Measurements from ENCODE around the gene NANOS3.

The NANOS3 gene

DNA sequence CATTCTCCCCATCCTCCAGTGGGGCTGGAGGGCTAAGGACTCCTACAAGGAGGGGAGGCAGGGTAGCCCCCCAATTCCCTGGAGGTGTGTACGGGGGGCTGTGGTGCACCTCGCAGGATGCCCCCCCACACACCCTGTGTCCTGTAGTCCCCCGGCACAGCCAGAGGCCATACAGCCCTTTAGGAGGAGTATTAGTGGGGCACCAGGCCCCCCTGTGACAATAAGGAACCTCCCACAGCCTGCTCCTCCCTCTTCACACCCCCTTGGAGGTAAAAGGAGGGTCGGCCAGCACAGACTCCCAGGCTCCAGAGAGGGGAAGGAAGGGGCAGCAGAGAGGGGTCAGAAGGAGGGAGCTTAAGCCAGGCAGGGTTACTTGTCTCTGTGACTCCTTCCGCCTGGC lies at the start of gene NANOS3:
Gene NANOS3 (plus strand): TSS at position 301 of the 400 bp plus-strand sequence. CDS start 115 bp downstream, outside the sequence.
- DNase-seq (ENCODE audit: low read depth), result no peak

GRCh38 chr19:13827656-13828055 lies 49.3 kb upstream of the NANOS3 start:
- DNase-seq (ENCODE audit: low read depth), result no peak

DNA sequence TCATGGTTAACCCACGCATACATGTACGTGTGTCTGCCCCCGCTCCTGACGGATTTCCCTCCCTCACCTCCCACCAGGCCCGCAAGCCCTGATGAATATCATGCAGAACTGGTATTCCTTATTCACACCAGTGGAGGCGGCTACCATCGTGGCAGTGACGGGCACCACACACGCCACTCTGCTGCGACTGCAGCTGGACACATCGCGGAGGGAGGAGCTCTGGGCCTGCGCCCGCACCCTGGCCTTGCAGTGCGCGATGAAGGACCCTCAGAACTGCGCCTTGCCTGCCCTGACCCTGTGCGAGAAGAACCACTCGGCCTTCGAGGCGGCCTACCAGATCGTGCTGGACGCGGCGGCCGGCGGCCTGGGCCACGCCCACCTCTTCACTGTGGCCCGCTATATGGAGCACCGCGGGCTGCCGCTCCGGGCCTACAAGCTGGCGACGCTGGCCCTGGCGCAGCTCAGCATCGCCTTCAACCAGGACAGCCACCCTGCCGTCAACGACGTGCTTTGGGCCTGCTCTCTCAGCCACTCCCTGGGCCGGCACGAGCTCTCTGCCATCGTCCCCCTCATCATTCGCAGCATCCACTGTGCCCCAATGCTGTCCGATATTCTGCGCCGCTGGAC lies 46.7 kb upstream of the NANOS3 start:
- no peak for DNase-seq (ENCODE audit: low read depth)

DNA sequence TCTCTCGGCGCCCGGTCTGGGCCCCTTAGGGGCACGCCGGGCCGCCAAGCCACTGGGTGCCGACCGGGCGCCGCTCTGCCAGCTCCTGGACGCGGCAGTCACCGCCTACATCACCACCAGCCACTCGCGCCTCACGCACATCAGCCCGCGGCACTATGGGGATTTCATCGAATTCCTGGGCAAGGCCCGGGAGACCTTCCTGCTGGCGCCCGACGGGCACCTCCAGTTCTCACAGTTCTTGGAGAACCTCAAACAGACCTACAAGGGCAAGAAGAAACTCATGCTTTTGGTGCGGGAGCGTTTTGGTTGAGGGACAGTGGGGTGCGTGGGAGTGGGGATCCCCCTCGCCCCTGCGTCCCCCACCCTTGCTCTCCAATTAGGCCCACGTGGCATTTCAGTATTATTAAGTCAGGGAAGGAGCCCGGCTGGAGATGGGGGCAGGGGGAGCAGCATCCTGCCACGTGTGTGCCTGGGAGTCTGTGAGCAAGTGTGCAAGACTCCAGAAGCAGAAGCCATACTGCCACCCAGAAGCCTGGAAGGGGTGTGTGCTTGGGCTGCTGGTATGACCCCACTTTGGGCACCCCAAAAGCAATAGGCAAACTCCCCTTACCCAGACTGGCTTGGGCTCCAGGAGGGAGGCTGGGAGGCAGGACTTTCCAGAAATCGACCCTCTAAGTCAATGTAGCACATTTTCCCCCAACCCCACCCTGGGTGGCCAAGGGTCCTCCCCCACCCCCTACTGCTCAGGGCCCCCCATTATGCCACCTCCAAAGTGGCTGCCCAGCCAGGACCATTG lies 46.0 kb upstream of the NANOS3 start:
- no peak for DNase-seq (ENCODE audit: low read depth)

GRCh38 chr19:13831537-13832467 lies 45.1 kb upstream of the NANOS3 start:
- DNase-seq (ENCODE audit: low read depth), result no peak

DNA sequence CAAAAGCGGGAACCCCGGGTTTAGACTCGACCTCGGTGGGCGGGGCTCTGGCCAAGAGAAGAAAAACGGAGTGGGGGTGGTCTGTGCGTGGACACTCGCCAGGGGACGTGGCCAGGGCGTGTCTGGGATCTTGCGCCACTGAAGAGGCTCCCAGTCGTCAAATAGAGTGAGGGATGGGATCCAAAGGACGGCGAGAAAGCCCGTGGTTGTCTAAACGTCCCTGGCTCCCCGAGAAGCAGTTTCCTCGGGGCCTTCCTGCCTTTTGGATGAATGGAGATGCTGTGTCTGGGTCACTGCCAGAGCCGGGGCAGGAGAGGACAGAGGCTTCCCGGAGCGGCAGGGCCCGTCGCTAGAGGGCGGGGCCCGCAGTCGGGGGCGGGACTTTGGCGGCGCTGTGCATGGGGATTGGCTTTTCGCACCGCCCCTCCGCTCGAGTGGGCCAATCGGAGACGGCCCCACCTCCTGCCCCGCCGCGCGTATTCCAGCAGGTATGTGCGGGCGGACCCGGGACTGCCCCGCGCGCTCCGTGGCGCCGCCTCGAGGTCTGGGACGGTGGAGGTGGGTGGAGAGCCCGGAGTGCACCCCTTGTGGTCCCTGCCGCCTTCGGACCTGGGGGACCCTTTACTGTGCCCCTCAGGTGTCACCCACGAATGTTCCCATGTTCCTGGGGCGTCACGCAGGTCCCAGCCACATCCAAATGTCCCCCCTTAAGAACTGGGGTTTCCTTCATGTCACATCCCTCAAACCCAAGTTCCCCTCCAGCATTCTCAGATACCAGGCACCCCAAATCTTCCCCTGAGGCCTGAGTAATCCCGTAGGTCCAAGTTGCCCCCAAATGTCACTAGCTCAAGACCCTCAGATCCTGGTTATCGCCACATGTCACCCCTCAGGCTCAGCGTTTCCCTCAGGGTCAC lies 43.3 kb upstream of the NANOS3 start:
- DNase-seq (ENCODE audit: low read depth), result peak; percentile 76

- no peak for DNase-seq (ENCODE audit: low read depth)
Measured at GRCh38 chr19:13834244-13835069, 42.5 kb upstream of the NANOS3 start.

GRCh38 chr19:13835791-13836723 lies 40.9 kb upstream of the NANOS3 start:
- no peak for DNase-seq (ENCODE audit: low read depth)

- DNase-seq (ENCODE audit: low read depth), result no peak
Measured at GRCh38 chr19:13838435-13839129, 38.4 kb upstream of the NANOS3 start.

- DNase-seq (ENCODE audit: low read depth), result peak; percentile 79
Measured at GRCh38 chr19:13839130-13839937, 37.6 kb upstream of the NANOS3 start.

DNA sequence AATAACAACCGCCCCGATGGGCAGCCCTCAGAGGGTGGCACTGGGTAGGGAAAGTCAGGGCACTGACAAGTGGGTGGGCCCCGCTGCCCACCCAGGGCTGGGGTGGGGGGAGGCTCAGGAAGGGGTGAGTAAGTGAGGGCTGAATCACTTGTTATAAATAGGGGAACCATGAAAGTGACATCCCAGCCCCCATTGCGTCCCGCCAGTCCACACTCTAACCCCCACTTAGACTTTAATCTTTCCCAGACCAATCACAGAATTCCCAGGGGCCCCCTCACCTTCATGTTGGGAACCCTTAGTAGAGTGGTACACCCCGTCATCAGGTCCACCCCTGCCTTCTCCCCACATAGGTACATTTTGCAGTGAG lies 37.0 kb upstream of the NANOS3 start:
- DNase-seq (ENCODE audit: low read depth), result no peak

DNA sequence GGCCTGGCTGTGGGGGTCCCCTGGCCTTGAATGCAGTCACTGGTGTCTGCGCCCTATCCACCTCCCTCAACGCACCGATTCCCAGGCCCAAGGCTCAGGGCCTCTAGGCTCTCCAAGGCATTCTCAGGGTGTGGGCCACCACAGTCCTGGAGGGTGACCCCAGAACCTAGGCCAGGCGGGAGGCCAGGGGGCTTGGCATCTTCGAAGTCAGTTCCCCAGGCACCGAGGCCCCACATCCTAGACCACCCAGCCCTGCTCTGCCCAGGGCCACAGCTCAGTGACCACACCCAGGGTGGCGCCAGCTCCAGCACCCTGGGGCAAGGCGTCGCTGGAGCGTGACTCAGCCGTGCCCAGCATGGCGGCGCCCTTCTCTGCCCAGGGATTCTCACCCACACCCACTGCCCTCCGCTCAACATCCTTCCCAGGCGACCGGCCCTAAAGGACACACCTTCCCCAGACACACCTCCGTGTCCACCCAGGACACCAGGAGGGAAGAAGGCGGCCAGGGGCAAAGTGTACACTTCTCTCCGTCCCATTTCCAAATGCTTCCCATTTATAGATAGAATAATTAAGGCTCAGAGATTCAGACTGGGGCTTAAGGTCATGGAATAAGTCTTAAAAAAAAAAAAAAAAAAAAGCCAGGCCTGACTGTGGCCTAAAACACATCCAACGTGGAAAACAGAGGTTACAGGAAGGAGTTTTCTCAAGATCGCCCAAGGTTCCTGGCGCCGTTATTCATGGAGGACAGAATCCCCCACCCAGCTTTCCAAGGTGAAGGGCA lies 36.4 kb upstream of the NANOS3 start:
- DNase-seq (ENCODE audit: low read depth), result no peak

- no peak for DNase-seq (ENCODE audit: low read depth)
Measured at GRCh38 chr19:13841086-13841961, 35.6 kb upstream of the NANOS3 start.

- no peak for DNase-seq (ENCODE audit: low read depth)
Measured at GRCh38 chr19:13841962-13842290, 35.0 kb upstream of the NANOS3 start.

GRCh38 chr19:13842291-13843103 lies 34.4 kb upstream of the NANOS3 start:
- no peak for DNase-seq (ENCODE audit: low read depth)
